ENCODE data around the gene CITED4. TPM values are rescaled to one million over a fixed set of nuclear protein-coding genes. Genes with fewer than 3 reads are reported as not detected.

Gene CITED4
- total and polyA plus RNA-seq, 12 donors: 3.5 to 68.5 (median 36.0) TPM

DNA sequence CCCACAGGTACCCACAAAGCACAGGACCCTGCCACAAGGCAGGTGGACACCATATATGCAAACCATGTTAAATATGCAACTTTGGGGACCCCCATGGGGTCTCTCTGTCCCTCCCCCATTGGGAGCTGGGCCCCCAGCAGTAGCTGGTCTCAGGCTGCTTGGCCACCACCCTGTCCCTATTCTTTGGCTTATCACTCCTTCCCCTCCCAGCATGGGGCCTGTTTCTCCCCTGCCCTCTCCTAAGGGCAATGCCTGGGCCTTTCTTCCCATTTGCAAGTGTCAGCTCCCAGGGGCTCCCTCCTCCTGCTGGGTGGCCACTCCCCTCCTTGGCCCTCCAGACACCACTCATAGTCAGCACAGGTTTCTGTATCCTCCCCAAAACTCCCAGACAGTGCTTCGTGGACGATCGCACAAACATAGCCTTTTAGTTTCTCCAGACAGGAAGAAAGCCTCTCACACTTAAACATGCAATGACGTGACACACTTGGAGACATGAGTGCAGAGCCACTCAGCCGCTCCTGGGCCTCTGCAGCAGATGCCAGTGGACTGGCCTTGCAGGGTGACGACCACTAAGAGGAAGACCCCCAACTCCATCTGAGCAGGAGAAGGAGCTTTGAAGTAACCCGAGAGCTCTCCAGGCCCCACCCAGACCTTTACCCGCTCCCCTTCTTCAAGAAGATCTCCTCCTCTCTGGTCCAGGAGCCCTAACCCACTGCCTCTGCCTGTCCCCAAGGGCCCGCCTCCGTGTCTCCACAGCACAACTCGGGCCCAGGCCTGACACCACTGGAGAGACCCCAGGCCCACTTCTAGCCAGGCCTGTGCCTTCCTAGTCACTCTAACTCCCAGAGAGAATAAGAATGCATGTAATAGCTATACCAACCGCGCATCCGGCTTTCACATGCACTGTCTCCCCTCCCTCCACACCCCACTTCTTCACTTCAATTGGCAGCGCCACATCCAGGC lies 22.9 kb downstream of the CITED4 start:
- Histone ChIP-seq H3K27ac (no peak overlapping the region), H3K36me3 (replicated peaks in 1 of 2) (no peaks in the 10 kb centered on the region), H3K27me3 (no peaks in the 10 kb centered on the region), H3K4me3 (no peak overlapping the region), H3K4me1 (replicated peaks in 1 of 2) (no peaks in the 10 kb centered on the region), H3K9me3 (replicated peaks in 1 of 3) (no peaks in the 10 kb centered on the region)
- TF ChIP-seq, protein P1, sequence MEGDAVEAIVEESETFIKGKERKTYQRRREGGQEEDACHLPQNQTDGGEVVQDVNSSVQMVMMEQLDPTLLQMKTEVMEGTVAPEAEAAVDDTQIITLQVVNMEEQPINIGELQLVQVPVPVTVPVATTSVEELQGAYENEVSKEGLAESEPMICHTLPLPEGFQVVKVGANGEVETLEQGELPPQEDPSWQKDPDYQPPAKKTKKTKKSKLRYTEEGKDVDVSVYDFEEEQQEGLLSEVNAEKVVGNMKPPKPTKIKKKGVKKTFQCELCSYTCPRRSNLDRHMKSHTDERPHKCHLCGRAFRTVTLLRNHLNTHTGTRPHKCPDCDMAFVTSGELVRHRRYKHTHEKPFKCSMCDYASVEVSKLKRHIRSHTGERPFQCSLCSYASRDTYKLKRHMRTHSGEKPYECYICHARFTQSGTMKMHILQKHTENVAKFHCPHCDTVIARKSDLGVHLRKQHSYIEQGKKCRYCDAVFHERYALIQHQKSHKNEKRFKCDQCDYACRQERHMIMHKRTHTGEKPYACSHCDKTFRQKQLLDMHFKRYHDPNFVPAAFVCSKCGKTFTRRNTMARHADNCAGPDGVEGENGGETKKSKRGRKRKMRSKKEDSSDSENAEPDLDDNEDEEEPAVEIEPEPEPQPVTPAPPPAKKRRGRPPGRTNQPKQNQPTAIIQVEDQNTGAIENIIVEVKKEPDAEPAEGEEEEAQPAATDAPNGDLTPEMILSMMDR (IDR thresholded peaks at IDR 0.05): no peak
- TF ChIP-seq POLR2A (IDR thresholded peaks at IDR 0.05): no peak
- intact Hi-C loops (cut with DNase I): no loop called here
- no peak for DNase-seq
- WGBS, 4 donors: 89 to 93% (median 92%) methylated on average over 15 of the region's 15 CpGs

GRCh38 chr1:40838045-40838979 lies 23.9 kb downstream of the CITED4 start:
- Histone ChIP-seq H3K9me3 (replicated peaks in 1 of 3) (no peaks in the 10 kb centered on the region), H3K36me3 (replicated peaks in 1 of 2) (no peaks in the 10 kb centered on the region), H3K4me1 (replicated peaks in 1 of 2) (no peaks in the 10 kb centered on the region), H3K27ac (no peak overlapping the region), H3K4me3 (no peak overlapping the region), H3K27me3 (no peaks in the 10 kb centered on the region)
- intact Hi-C loops (cut with DNase I): no loop called here
- WGBS, 4 donors: 64 to 86% (median 70%) methylated on average over 28 to 60 of the region's 60 CpGs
- no peak for DNase-seq
- TF ChIP-seq, protein P1 (IDR thresholded peaks at IDR 0.05): no peak
- no peak for TF ChIP-seq POLR2A (IDR thresholded peaks at IDR 0.05)

DNA sequence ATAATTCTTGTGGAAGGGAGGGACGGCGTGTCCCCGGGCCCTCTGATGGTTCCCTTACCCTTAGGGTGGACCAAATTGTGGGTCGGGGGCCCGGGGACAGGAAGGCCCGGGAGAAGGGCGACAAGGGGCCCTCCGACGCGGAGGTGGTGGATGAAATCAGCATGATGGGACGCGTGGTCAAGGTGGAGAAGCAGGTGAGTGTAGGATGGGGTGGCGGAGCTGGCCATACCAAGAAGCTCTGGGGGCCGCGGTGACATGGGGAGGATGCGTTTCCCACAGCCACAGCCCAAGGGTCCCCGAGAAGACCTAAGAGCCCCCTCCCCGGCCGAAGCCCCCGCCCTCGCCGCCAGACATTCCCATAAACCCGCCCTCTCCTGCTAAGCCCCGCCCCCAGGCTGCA lies 24.6 kb downstream of the CITED4 start:
- Histone ChIP-seq H3K36me3 (replicated peaks in 1 of 2) (no peaks in the 10 kb centered on the region), H3K9me3 (replicated peaks in 1 of 3) (no peaks in the 10 kb centered on the region), H3K4me1 (replicated peaks in 1 of 2) (no peaks in the 10 kb centered on the region), H3K27ac (no peak overlapping the region), H3K27me3 (no peaks in the 10 kb centered on the region), H3K4me3 (no peak overlapping the region)
- WGBS, 4 donors: 60 to 80% (median 62%) methylated on average over 19 to 24 of the region's 24 CpGs
- intact Hi-C loops (cut with DNase I): no loop called here
- TF ChIP-seq POLR2A (IDR thresholded peaks at IDR 0.05): no peak
- TF ChIP-seq, protein P1 (IDR thresholded peaks at IDR 0.05): no peak
- DNase-seq: no peak

DNA sequence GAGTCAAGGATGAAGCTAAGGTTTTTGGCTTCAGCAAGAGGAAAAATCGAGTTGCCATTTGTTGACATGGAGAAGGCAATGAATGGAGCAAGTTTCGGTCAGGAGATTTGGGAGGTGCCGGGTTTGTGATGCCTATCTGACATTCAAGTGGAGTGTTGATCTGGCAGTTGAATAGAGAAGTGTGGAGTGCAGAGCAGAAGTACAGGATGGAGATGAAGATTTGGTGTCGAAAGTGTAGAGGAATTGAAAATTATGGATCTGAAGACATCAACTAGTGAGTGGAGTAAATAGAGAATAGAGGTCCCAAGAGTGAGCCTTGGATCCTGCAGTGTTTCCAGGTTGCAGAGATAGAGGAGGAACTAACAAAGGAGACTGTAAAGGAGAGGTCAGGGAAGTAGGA lies 25.9 kb downstream of the CITED4 start:
- H3K27ac ChIP-seq: no peak overlapping the region
- H3K9me3 ChIP-seq (replicated peaks in 1 of 3): no peaks in the 10 kb centered on the region
- no peak for DNase-seq
- WGBS, 4 donors: 79 to 86% (median 83%) methylated on average over 4 of the region's 4 CpGs
- intact Hi-C loops (cut with DNase I): no loop called here
- no peaks in the 10 kb centered on the region for H3K27me3 ChIP-seq
- H3K4me3 ChIP-seq: no peak overlapping the region
- TF ChIP-seq, protein P1 (IDR thresholded peaks at IDR 0.05): no peak
- no peak for TF ChIP-seq POLR2A (IDR thresholded peaks at IDR 0.05)
- no peaks in the 10 kb centered on the region for H3K4me1 ChIP-seq (replicated peaks in 1 of 2)
- H3K36me3 ChIP-seq (replicated peaks in 1 of 2): no peaks in the 10 kb centered on the region
